SK-N-MC (cell line): ENCODE measurements around the gene PPP1R9A.

Source experiments
- EZH2 ChIP-seq: fragments of 200-600 bp; sonication (generic); IDR thresholded peaks from one replicate; pipeline ENCODE4 v1.6.1; 2017; ENCODE audit warnings: antibody characterized with exemption
- FOXP2 ChIP-seq: optimal IDR thresholded peaks from 2 replicates; pipeline ENCODE3; 2011; ENCODE audit warnings: mild to moderate bottlenecking, moderate library complexity; ENCODE audit not compliant: insufficient read depth; ENCODE audit errors: extremely low read length, control extremely low read depth
- POLR2AphosphoS5 ChIP-seq: IDR thresholded peaks from 2 replicates; pipeline ENCODE4 v1.6.1; 2012; ENCODE audit warnings: mild to moderate bottlenecking, low read depth, low read length, borderline replicate concordance

DNA sequence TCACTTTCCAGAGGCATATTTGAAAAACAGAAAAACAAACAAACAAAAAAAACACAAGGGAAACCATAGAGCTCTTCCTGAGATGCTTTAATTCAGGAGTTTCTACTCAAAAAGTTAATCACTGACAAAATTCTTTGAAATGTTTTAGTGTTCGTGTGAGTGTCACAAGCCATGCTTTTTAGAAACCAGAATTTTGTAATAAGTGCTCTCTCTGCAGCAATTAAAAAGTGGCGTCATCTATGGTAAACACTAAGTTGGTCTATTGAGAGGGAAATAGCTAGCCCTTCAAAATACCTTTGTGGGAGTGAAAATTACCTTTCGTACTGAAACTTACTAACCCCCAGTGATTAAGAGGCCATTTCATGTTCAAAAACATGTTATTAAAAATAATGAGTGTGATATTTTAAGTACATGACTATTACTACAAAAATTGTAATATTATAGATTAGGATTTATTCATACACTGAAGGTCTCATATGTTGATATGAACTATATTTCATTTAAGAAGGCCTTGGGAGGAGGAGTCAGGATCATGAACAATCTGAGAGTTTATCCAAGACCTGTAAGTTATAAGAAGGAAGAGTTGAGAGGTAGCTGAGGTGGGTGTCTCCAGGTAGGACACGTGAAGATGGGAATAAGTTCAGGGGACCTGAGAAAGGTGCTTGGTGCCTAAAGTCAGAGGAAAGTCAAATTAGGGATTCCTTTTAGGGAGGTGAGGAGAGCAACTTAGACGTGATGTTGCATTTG is 94.6 kb downstream of the PPP1R9A start:
- no peak for TF ChIP-seq POLR2AphosphoS5
- no peak for TF ChIP-seq EZH2
- no peak for TF ChIP-seq FOXP2
